HepG2 (cell line): ENCODE measurements around the gene FOXR1. TPM values are rescaled to one million over a fixed set of nuclear protein-coding genes. Genes with fewer than 3 reads are reported as not detected.

Source experiments
- BCL3 ChIP-seq: sonication (generic); formaldehyde crosslinking; IDR thresholded peaks from 2 replicates; pipeline ENCODE4 v1.5.1; 2020; ENCODE audit warnings: mild to moderate bottlenecking, missing genetic modification reagents, moderate library complexity
- HNF1A ChIP-seq, 2 experiments: sonication (generic) in 1 of 2; formaldehyde crosslinking in 1 of 2; IDR thresholded peaks; 2 replicates each; pipeline versions ENCODE4 v1.4.0 to v1.6.1; 2016 to 2020; ENCODE audit warnings: borderline replicate concordance in 1 of 2, low read depth in 1 of 2, mild to moderate bottlenecking in 1 of 2, missing genetic modification reagents in 1 of 2
- LRRFIP1 ChIP-seq: sonication (generic); formaldehyde crosslinking; conservative IDR thresholded peaks from 2 replicates; pipeline ENCODE4 v1.4.0; 2020; ENCODE audit warnings: missing genetic modification reagents
- MED13 ChIP-seq: sonication (generic); formaldehyde crosslinking; IDR thresholded peaks from 2 replicates; pipeline ENCODE4 v1.5.0; 2020; ENCODE audit warnings: missing genetic modification reagents
- ZNF235 ChIP-seq: sonication (generic); formaldehyde crosslinking; IDR thresholded peaks from 2 replicates; pipeline ENCODE4 v1.8.1; 2023; ENCODE audit warnings: mild to moderate bottlenecking, missing genetic modification reagents, borderline replicate concordance
- ZNF549 ChIP-seq: sonication (generic); formaldehyde crosslinking; IDR thresholded peaks from 2 replicates; pipeline ENCODE4 v1.5.0; 2020; ENCODE audit warnings: missing genetic modification reagents
- ZNF558 ChIP-seq: sonication (generic); formaldehyde crosslinking; IDR thresholded peaks from 2 replicates; pipeline ENCODE4 v1.9.0; 2022; ENCODE audit warnings: mild to moderate bottlenecking, missing genetic modification reagents, borderline replicate concordance
- polyA plus RNA-seq, 8 experiments: library from polyadenylated mRNA; depleted of rRNA in 3 of 8; stranded (reverse) in 7 of 8; unstranded in 1 of 8; fragments of >200 nt; fragmentation: Illumina TruSeq in 4 of 8; extraction: Trizol in 4 of 8; gene quantifications; 2 replicates each; pipeline versions ENCODE4 v1.2.1 to v1.2.3, GENCODE V29; 2011 to 2016; ENCODE audit warnings: low read depth in 4 of 8, missing spikeins in 1 of 8, mixed read lengths in 1 of 8; ENCODE audit not compliant: insufficient read depth in 1 of 8
- total RNA-seq, 5 experiments: library from RNA; depleted of rRNA; stranded (reverse); fragments of >200 nt; fragmentation: Illumina TruSeq; extraction: Trizol; gene quantifications; 2 replicates each; pipeline ENCODE4 v1.2.3, GENCODE V29; 2016; ENCODE audit warnings: low read depth in 1 of 5
- TF ChIP-seq, protein P1 (sequence below): sonication (generic); formaldehyde crosslinking; IDR thresholded peaks from 2 replicates; pipeline ENCODE4 v1.5.0; 2020; ENCODE audit warnings: missing genetic modification reagents, mild to moderate bottlenecking, borderline replicate concordance
- TF ChIP-seq, protein P2 (sequence below): sonication (generic); formaldehyde crosslinking; IDR thresholded peaks from 2 replicates; pipeline ENCODE4 v1.8.0; 2022; ENCODE audit warnings: mild to moderate bottlenecking, missing genetic modification reagents, moderate library complexity
- TF ChIP-seq, protein P3 (sequence below): sonication (generic); formaldehyde crosslinking; IDR thresholded peaks from 2 replicates; pipeline ENCODE4 v1.8.1; 2023; ENCODE audit warnings: mild to moderate bottlenecking, missing genetic modification reagents, borderline replicate concordance
- TF ChIP-seq, protein P4 (sequence below): sonication (generic); formaldehyde crosslinking; IDR thresholded peaks from 2 replicates; pipeline ENCODE4 v1.4.0; 2020; ENCODE audit warnings: missing genetic modification reagents
- TF ChIP-seq, protein P5 (sequence below): sonication (generic); formaldehyde crosslinking; IDR thresholded peaks from 2 replicates; pipeline ENCODE4 v1.4.0; 2020; ENCODE audit warnings: missing genetic modification reagents

Gene FOXR1
- total and polyA plus RNA-seq, 2 of the 13 experiments (the other 11 are each of a cell fraction or from before 2014, with no cell fraction given) = not detected

DNA sequence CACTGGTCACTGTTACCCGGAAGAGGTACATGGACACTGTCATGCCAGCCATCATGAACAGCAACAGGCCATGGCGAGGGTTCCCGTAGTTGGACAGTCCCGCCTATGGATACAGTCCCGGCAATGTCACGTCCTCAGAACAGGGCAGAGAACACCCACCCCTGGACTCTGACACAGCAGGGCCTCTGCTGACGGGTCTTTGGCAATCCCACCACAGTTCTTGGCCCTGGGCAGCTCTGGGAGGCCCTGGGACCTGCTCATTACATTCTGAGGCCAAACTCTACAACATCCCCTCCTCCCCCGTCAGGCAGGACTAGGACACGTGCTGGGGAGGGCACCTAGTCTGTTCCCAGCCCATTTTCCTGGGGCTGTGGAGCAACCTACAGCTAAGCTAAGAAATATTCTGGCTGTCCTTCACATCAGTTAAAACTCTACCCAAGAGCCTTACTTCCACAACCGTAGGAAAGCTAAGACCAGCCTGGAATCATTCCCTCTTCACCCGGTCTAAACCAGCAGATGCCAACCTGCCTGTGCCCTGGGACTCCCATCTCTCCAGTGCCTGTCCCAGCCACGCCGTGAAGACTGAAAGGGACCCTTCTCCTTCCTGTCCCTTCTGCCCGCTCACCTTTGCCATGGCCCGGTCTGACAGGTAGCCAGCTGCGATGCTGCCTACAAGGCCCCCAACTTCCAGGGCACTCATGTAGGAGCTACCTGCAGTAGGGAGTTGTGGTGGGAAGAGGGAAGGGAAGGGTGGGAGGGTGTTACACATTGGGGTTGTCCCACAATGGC, 54.6 kb downstream of the FOXR1 start (continued):
- TF ChIP-seq, protein P1, sequence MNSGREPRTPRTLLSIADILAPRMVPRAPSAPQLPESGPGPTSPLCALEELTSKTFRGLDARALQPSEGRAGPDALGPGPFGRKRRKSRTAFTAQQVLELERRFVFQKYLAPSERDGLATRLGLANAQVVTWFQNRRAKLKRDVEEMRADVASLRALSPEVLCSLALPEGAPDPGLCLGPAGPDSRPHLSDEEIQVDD (CRISPR knock-in tag) = no peak
- TF ChIP-seq LRRFIP1 (CRISPR knock-in tag) (no peak), ZNF558 (CRISPR knock-in tag) (no peak), ZNF549 (CRISPR knock-in tag) (no peak), ZNF235 (no peak), MED13 (CRISPR knock-in tag) (no peak), BCL3 (CRISPR knock-in tag) (no peak), HNF1A (IDR thresholded peaks at IDR 0.05; ENCODE audit: low read depth) (no peak), HNF1A (CRISPR knock-in tag; IDR thresholded peaks at IDR 0.05; ENCODE audit: borderline replicate concordance) (peak; percentile 56; the same call in 1 of the 2 replicates)
- TF ChIP-seq, protein P2, sequence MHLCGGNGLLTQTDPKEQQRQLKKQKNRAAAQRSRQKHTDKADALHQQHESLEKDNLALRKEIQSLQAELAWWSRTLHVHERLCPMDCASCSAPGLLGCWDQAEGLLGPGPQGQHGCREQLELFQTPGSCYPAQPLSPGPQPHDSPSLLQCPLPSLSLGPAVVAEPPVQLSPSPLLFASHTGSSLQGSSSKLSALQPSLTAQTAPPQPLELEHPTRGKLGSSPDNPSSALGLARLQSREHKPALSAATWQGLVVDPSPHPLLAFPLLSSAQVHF (CRISPR knock-in tag) = no peak
- TF ChIP-seq, protein P3, sequence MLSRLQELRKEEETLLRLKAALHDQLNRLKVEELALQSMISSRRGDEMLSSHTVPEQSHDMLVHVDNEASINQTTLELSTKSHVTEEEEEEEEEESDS = no peak
- TF ChIP-seq, protein P4, sequence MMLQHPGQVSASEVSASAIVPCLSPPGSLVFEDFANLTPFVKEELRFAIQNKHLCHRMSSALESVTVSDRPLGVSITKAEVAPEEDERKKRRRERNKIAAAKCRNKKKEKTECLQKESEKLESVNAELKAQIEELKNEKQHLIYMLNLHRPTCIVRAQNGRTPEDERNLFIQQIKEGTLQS (CRISPR knock-in tag) = no peak
- TF ChIP-seq, protein P5, sequence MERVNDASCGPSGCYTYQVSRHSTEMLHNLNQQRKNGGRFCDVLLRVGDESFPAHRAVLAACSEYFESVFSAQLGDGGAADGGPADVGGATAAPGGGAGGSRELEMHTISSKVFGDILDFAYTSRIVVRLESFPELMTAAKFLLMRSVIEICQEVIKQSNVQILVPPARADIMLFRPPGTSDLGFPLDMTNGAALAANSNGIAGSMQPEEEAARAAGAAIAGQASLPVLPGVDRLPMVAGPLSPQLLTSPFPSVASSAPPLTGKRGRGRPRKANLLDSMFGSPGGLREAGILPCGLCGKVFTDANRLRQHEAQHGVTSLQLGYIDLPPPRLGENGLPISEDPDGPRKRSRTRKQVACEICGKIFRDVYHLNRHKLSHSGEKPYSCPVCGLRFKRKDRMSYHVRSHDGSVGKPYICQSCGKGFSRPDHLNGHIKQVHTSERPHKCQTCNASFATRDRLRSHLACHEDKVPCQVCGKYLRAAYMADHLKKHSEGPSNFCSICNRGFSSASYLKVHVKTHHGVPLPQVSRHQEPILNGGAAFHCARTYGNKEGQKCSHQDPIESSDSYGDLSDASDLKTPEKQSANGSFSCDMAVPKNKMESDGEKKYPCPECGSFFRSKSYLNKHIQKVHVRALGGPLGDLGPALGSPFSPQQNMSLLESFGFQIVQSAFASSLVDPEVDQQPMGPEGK (CRISPR knock-in tag) = peak; percentile 52
